ENCODE measurements around the gene YDJC. TPM values are rescaled to one million over a fixed set of nuclear protein-coding genes. Genes with fewer than 3 reads are reported as not detected.

The YDJC gene
- total RNA-seq, 2 donors from 2014 or later: 21.1 to 35.4 TPM

DNA sequence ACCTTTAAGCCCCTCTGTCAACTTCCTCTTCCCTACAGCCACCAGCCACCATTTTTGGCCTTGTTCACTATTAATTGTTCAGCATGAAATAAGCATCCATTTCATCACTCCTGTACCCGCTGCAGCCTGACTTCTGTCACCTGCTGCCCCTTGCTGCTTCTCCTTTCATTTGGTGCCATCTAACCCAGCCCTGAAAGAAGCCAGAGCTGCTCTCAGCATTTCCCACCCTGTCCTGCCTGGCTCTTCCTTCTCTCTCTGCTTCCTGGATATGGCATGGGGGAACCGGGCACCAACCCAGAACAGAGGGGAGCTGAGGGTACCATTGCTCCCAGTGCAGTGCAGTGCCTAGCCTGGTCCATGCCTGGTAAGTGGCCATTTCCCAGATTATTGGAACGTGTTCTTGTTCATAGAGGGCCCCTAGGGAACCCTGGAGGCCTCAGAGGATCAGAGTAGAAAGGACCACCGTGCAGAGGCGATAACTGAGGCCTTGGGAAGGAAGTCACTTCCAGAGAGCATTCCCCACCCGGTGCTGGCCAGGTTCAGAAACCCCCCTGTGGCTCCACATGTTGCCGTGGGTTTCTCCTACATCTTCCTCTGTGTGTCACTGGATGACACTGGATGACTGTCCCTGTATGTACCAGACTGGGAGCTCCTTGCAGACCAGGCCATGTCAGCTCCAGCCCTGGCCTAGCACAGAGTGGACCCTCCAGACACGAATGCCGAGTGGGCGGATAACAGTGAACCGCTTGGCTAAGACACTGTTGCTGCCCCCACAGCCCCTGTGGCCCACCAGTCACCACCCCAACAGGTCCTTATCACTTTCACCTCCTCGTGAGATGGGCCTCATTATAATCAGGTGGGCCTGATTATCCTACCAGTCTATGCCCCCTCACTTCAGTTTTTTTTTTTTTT is 4.7 kb downstream of the YDJC start:
- Histone ChIP-seq H3K27ac (no peak overlapping the region), H3K4me1 (peaks cover 3% of the 10 kb centered on the region), H3K9ac (ENCODE audit: low read depth in 2 of 2, low read length in 2 of 2) (no peak overlapping the region), H3K4me3 (no peak overlapping the region), H3K27me3 (no peaks in the 10 kb centered on the region), H3K9me3 (no peaks in the 10 kb centered on the region), H3K36me3 (peaks cover 4% of the 10 kb centered on the region)
- intact Hi-C loops (cut with DNase I): no loop called here
- TF ChIP-seq, protein P1, sequence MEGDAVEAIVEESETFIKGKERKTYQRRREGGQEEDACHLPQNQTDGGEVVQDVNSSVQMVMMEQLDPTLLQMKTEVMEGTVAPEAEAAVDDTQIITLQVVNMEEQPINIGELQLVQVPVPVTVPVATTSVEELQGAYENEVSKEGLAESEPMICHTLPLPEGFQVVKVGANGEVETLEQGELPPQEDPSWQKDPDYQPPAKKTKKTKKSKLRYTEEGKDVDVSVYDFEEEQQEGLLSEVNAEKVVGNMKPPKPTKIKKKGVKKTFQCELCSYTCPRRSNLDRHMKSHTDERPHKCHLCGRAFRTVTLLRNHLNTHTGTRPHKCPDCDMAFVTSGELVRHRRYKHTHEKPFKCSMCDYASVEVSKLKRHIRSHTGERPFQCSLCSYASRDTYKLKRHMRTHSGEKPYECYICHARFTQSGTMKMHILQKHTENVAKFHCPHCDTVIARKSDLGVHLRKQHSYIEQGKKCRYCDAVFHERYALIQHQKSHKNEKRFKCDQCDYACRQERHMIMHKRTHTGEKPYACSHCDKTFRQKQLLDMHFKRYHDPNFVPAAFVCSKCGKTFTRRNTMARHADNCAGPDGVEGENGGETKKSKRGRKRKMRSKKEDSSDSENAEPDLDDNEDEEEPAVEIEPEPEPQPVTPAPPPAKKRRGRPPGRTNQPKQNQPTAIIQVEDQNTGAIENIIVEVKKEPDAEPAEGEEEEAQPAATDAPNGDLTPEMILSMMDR (IDR thresholded peaks at IDR 0.05): no peak
- DNase-seq: no peak

DNA sequence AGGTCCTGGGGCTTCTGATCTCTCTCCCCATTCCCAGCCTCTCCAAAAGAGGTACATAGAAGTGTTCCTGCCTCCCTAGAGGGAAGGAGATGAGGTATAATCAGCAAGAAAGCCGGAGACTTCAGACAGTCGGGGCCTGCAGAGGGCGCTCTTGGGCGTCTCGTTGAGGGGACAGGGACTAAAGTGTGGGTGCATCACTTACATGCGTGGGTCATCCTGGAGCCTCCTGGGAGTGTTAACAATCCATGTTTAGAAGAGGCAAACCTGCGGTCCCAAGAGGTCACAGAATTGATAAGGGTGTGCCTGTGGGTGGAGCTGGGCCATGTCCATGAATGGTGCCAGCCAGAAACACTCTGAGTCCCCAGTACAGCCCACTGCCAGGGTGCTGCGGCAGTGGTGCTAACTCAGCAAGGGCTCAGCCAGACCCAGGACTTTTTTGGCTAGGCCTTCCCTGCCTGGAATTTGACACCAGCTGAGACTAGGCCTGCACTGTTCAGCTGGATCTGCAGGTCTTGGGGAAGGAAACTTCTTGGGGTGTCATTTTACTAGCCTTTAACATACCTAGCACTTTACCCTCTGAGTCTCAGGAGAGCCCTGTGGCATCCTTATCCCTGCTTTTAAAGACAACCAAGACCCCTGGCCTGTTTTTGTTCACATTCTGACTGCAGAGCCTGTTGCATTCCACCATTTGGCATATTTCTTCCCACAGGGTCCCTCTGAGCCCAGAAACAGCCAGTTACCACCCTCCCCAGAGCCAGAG is 5.5 kb downstream of the YDJC start:
- Histone ChIP-seq H3K4me1 (peaks cover 3% of the 10 kb centered on the region), H3K9ac (ENCODE audit: low read depth in 2 of 2, low read length in 2 of 2) (no peak overlapping the region), H3K9me3 (no peaks in the 10 kb centered on the region), H3K27ac (no peak overlapping the region), H3K4me3 (no peak overlapping the region), H3K27me3 (no peaks in the 10 kb centered on the region), H3K36me3 (peaks cover 4% of the 10 kb centered on the region)
- intact Hi-C loops (cut with DNase I): no loop called here
- TF ChIP-seq, protein P1 (IDR thresholded peaks at IDR 0.05): peak; percentile 14
- DNase-seq: peak; percentile 41

DNA sequence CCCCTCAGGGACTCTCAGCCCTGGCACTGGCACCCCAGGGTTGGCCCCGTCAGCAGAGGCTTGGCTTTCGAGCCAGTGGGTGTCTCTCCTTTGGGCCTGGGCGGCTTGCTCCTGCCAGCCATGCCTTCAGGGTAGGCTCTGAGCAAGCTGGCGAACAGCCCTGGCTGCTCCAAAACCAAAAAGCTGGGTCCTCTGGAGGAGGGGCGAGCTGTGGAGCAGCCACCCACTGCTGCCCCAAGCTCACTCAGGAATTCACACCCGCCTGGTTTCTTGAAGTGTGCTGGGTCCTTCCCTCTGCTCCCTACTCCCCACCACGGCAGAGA is 6.2 kb downstream of the YDJC start:
- TF ChIP-seq, protein P1 (IDR thresholded peaks at IDR 0.05): no peak
- H3K27me3 ChIP-seq: no peaks in the 10 kb centered on the region
- no peak overlapping the region for H3K9ac ChIP-seq (ENCODE audit: low read depth in 2 of 2, low read length in 2 of 2)
- no peak overlapping the region for H3K4me3 ChIP-seq
- intact Hi-C loops (cut with DNase I): no loop called here
- peaks cover 4% of the 10 kb centered on the region for H3K36me3 ChIP-seq
- H3K4me1 ChIP-seq: peaks cover 3% of the 10 kb centered on the region
- DNase-seq: no peak
- no peak overlapping the region for H3K27ac ChIP-seq
- H3K9me3 ChIP-seq: no peaks in the 10 kb centered on the region

DNA sequence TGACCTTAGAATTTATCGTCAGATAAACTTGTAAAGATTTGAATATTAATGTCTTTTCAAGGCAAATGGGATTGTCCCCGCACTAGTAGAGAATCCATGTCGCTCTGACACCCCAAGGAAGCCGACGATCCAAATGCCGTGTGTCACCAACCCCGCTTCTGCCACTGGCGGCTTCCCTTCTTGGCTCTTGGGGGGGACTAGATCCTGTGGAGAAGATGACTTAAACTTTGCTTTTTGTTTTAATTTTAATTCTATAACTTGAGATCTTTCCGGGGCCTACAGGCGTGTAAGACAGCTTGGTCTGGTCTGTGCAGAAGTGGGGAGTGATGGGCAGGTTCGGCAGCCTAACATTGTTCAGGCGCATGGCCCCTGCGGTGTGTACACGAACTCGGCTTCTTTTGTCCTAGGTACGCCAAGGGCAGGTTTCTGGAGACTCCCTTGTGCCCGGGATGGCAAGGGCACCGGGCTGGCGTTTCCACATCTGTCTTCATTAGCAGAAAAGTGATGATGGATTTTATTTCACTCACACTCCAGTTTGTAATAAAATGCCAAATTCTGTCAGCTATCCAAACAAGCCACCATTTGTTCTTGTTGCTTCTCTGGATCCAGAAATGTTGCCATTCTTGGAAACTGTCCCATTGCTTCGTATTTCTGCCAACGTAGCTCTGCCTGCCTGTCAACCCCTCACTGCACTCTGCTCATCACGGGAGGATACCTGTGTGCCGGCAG is 6.7 kb downstream of the YDJC start:
- H3K27ac ChIP-seq: no peak overlapping the region
- H3K4me1 ChIP-seq: no peaks in the 10 kb centered on the region
- H3K27me3 ChIP-seq: no peaks in the 10 kb centered on the region
- DNase-seq: no peak
- TF ChIP-seq, protein P1 (IDR thresholded peaks at IDR 0.05): no peak
- H3K9ac ChIP-seq (ENCODE audit: low read depth in 2 of 2, low read length in 2 of 2): no peak overlapping the region
- intact Hi-C loops (cut with DNase I): no loop called here
- peaks cover 4% of the 10 kb centered on the region for H3K36me3 ChIP-seq
- H3K9me3 ChIP-seq: no peaks in the 10 kb centered on the region
- H3K4me3 ChIP-seq: no peak overlapping the region
